Measurements from ENCODE around the gene OPCML.

DNA sequence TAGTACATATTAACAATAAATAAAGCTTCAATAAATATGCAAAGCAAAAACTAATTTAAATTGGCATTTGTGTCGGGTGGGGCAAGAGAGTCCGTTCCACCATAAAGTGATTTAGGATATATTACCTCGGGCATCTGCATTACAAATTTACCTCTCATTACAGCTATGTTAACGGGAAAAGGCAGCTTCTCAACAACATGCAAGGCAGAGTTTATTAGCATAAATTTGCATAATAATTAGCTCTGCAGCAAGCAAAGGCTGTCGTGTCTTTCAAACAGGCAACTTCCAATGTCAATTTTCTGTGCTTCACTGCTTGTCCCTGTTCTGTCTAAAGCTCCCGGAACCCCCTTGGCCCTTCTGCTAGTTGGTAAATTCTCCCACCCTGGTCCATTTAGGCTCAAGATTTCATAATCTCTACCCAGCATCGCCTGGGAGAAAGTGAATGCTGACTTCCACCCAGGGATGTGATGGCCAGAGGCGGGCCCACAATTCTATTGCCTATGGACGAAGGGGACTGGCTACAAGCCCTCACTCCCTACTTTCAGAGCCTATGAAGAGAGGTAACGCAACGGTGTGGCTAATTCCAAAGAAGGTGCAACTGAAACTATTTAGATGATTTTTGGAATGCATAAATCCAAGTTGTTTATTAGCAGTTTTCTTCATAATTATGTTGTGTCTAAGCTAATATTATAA, 462.1 kb downstream of the OPCML start:
- TF ChIP-seq, protein P1, sequence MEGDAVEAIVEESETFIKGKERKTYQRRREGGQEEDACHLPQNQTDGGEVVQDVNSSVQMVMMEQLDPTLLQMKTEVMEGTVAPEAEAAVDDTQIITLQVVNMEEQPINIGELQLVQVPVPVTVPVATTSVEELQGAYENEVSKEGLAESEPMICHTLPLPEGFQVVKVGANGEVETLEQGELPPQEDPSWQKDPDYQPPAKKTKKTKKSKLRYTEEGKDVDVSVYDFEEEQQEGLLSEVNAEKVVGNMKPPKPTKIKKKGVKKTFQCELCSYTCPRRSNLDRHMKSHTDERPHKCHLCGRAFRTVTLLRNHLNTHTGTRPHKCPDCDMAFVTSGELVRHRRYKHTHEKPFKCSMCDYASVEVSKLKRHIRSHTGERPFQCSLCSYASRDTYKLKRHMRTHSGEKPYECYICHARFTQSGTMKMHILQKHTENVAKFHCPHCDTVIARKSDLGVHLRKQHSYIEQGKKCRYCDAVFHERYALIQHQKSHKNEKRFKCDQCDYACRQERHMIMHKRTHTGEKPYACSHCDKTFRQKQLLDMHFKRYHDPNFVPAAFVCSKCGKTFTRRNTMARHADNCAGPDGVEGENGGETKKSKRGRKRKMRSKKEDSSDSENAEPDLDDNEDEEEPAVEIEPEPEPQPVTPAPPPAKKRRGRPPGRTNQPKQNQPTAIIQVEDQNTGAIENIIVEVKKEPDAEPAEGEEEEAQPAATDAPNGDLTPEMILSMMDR (IDR thresholded peaks at IDR 0.05), result no peak
- no peak for TF ChIP-seq POLR2A (IDR thresholded peaks at IDR 0.05)

Data from lower leg skin (tissue), 3 donors.